OCI-LY7 (cell line): Measurements from ENCODE around the gene SLC19A1. TPM values are rescaled to one million over a fixed set of nuclear protein-coding genes. Genes with fewer than 3 reads are reported as not detected.
A peak's percentile ranks its signal among the peaks of the same experiment; 100 is the strongest.

Experiments
- BruUV-seq: library from RNA; stranded (reverse); fragments of 400-500 nt; replicated peaks from 2 replicates; lab custom pipeline; 2021; lab: Mats Ljungman, UMichigan
- CTCF ChIA-PET: fragments of 300-600 bp; sonication (Branson Sonifier 250); formaldehyde crosslinking; loops from one replicate; lab custom pipeline; 2022; ENCODE audit warnings: antibody characterized with exemption; ENCODE audit not compliant: unreplicated experiment; lab: Charles Lee
- POLR2A ChIA-PET: fragments of 300-600 bp; sonication (Branson Sonifier 250); formaldehyde crosslinking; loops from one replicate; lab custom pipeline; 2022; ENCODE audit warnings: antibody characterized with exemption; lab: Charles Lee
- DNase-seq: peaks from one replicate; pipeline ENCODE4 v3.0.0-alpha.2; 2015; ENCODE audit warnings: low spot score
- H2AFZ ChIP-seq: fragments of 200-600 bp; sonication (generic), shearing (Covaris generic); 2 replicates; pipeline ENCODE4 v1.6.1; 2014; ENCODE audit warnings: mild to moderate bottlenecking, antibody characterized with exemption, low read length, moderate library complexity
- H3K27ac ChIP-seq: fragments of 200-600 bp; sonication (generic); 2 replicates; pipeline ENCODE4 v1.5.1; 2014; ENCODE audit warnings: mixed run types, low read depth, mild to moderate bottlenecking, moderate library complexity, low read length, inconsistent platforms; ENCODE audit not compliant: poor library complexity, severe bottlenecking
- H3K36me3 ChIP-seq: fragments of 200-600 bp; sonication (generic); 2 replicates; pipeline ENCODE4 v1.6.1; 2014; ENCODE audit warnings: mild to moderate bottlenecking, antibody characterized with exemption, low read length, moderate library complexity, mixed read lengths; ENCODE audit not compliant: insufficient read depth
- H3K4me1 ChIP-seq: fragments of 200-600 bp; sonication (generic); 2 replicates; pipeline ENCODE4 v1.5.1; 2014; ENCODE audit warnings: mild to moderate bottlenecking, low read length; ENCODE audit not compliant: insufficient read depth, poor library complexity, severe bottlenecking
- H3K4me2 ChIP-seq: fragments of 200-600 bp; sonication (generic); 2 replicates; pipeline ENCODE4 v1.6.1; 2014; ENCODE audit warnings: mild to moderate bottlenecking, low read length
- H3K4me3 ChIP-seq: fragments of 200-600 bp; sonication (generic); 2 replicates; pipeline ENCODE4 v1.5.1; 2014; ENCODE audit warnings: mild to moderate bottlenecking, low read depth, low read length; ENCODE audit not compliant: poor library complexity, severe bottlenecking
- H3K79me2 ChIP-seq: fragments of 200-600 bp; sonication (generic); 2 replicates; pipeline ENCODE4 v1.6.1; 2016; ENCODE audit warnings: low read depth, mild to moderate bottlenecking, low read length, moderate library complexity, mixed read lengths; ENCODE audit not compliant: insufficient read depth
- H3K9me2 ChIP-seq: fragments of 200-600 bp; sonication (generic); 2 replicates; pipeline ENCODE4 v1.6.1; 2016; ENCODE audit warnings: mild to moderate bottlenecking, low read length, mixed read lengths; ENCODE audit not compliant: insufficient read depth
- H3K9me3 ChIP-seq: fragments of 200-600 bp; sonication (generic); 2 replicates; pipeline ENCODE4 v1.6.1; 2014; ENCODE audit warnings: mild to moderate bottlenecking, mixed run types, low read length, mixed read lengths
- H4K20me1 ChIP-seq: fragments of 200-600 bp; sonication (generic); 2 replicates; pipeline ENCODE4 v1.6.1; 2014; ENCODE audit warnings: mild to moderate bottlenecking, antibody characterized with exemption, low read length, moderate library complexity, mixed read lengths; ENCODE audit not compliant: insufficient read depth
- EZH2phosphoT487 ChIP-seq: fragments of 200-600 bp; sonication (generic); IDR thresholded peaks from 2 replicates; pipeline ENCODE4 v1.6.1; 2018; ENCODE audit warnings: low read depth, borderline replicate concordance, mild to moderate bottlenecking, mixed run types, antibody characterized with exemption, low read length, moderate library complexity, mixed read lengths
- intact Hi-C: fragments of 100-400 bp; cut with micrococcal nuclease; formaldehyde crosslinking; loops from one replicate; pipeline ENCODE4 v1.10.0; 2022; ENCODE audit not compliant: unreplicated experiment
- total RNA-seq, 2 experiments: library from RNA; depleted of rRNA in 1 of 2; stranded (reverse); fragments of >200 nt in 1 of 2; shearing (Covaris generic) in 1 of 2; gene quantifications; 2 replicates each; pipeline ENCODE4 v1.2.3, GENCODE V29; 2014 to 2022
- TF ChIP-seq, protein P1 (sequence below): fragments of 200-600 bp; sonication (generic); conservative IDR thresholded peaks from 2 replicates; pipeline ENCODE4 v1.5.1; 2014; ENCODE audit warnings: mild to moderate bottlenecking, antibody characterized with exemption, low read length, moderate library complexity, mixed read lengths

SLC19A1 gene
- total RNA-seq, 2 experiments from 2014 or later = 17.9 to 41.2 TPM

DNA sequence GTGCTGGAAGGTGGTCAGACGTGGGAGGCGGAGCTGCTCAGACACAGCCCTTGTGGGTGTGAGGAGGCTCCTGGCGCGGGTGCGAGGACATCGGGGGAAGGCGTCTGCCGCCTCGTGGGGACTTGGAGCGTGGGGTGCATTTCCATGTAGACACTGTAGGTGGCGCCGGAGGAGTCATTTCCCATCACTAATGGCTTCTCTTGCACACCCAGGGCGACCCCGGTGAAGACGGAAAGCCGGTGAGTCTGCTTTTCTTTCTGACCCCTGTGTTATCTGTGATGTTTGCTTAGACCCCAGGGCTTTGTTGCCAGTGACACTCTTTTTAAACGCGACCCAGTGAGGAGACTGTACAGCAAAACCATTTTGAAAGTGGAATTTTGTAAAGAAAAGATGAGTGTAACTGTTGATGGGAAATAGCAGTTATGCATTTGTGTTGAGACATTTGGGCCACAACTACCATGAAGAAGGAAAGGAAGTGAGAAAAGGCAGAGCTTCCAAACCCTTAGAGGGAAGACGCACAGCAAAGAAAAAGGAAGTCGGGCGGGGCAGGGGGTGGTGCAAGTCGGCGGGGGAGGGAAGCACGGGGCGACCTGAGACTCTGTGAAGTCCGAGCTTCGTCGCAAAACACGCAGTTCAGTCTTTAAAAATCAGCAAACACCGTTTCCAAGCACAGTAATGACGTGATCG, 64.0 kb downstream of the SLC19A1 start:
- CTCF ChIA-PET = no interaction called here

DNA sequence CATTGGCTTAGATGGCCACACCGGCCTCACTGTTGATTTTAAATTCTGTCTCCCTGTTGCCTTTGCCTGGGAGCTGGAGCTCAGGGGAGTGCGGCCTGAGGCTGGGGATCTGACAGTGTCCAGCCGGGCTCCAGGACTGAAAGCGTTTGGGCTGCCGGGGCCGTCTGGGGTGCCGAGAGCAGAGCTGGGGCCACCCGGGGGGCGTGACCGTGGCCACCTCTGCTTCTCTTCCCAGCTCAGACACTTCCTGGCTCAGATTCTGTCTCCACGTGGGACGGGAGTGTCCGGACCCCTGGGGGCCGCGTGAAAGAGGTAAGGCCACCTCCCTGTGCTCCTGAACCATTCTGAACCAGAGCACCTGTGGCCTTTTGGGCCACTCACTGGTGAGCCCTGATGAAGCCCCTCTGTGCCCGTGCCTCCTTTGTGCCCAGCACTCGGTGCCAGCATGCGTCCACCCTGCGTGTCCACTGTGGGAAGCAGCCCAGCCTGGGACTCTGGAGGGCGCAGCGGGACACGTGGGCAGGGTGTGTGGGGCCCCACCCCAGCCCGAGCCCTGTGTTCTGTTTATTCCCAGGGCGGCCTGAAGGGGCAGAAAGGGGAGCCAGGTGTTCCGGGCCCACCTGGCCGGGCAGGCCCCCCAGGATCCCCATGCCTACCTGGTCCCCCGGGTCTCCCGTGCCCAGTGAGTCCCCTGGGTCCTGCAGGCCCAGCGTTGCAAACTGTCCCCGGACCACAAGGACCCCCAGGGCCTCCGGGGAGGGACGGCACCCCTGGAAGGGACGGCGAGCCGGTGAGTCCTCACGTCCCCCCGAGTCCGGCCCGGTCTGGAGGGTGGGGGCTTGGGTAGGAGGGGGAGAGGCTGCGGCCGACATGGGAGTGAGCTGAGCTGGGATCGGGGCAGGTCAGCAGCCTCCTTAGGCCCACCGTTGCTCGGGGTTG, 64.8 kb downstream of the SLC19A1 start:
- no peaks in the 10 kb centered on the region for H3K9me2 ChIP-seq
- peaks cover 5% of the 10 kb centered on the region for H3K4me1 ChIP-seq
- BruUV-seq = no TSS peak
- no peaks in the 10 kb centered on the region for H4K20me1 ChIP-seq
- H3K4me3 ChIP-seq = no peak overlapping the region
- TF ChIP-seq, protein P1, sequence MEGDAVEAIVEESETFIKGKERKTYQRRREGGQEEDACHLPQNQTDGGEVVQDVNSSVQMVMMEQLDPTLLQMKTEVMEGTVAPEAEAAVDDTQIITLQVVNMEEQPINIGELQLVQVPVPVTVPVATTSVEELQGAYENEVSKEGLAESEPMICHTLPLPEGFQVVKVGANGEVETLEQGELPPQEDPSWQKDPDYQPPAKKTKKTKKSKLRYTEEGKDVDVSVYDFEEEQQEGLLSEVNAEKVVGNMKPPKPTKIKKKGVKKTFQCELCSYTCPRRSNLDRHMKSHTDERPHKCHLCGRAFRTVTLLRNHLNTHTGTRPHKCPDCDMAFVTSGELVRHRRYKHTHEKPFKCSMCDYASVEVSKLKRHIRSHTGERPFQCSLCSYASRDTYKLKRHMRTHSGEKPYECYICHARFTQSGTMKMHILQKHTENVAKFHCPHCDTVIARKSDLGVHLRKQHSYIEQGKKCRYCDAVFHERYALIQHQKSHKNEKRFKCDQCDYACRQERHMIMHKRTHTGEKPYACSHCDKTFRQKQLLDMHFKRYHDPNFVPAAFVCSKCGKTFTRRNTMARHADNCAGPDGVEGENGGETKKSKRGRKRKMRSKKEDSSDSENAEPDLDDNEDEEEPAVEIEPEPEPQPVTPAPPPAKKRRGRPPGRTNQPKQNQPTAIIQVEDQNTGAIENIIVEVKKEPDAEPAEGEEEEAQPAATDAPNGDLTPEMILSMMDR = no peak
- TF ChIP-seq EZH2phosphoT487 = no peak
- H3K36me3 ChIP-seq = no peaks in the 10 kb centered on the region
- no peak overlapping the region for H3K4me2 ChIP-seq
- intact Hi-C loops = no loop called here
- CTCF ChIA-PET = no interaction called here
- no peak for DNase-seq
- POLR2A ChIA-PET = no interaction called here
- H3K9me3 ChIP-seq = no peaks in the 10 kb centered on the region
- no peaks in the 10 kb centered on the region for H3K79me2 ChIP-seq
- H2AFZ ChIP-seq = no peak overlapping the region
- H3K27ac ChIP-seq = no peak overlapping the region

More for the DNA sequence above, 64.0 kb downstream of the SLC19A1 start:
- Histone ChIP-seq H2AFZ (peak overlapping the region; percentile 43; the same call in 1 of the 2 replicates), H3K9me2 (no peaks in the 10 kb centered on the region), H4K20me1 (no peaks in the 10 kb centered on the region), H3K4me1 (peaks cover 5% of the 10 kb centered on the region), H3K4me3 (no peak overlapping the region), H3K79me2 (no peaks in the 10 kb centered on the region), H3K27ac (no peak overlapping the region), H3K4me2 (peak overlapping the region; percentile 22; the same call in 1 of the 2 replicates), H3K9me3 (no peaks in the 10 kb centered on the region), H3K36me3 (no peaks in the 10 kb centered on the region)
- POLR2A ChIA-PET = no interaction called here
- TF ChIP-seq, protein P1 = peak; percentile 68
- no peak for TF ChIP-seq EZH2phosphoT487
- BruUV-seq = no TSS peak
- intact Hi-C loops = no loop called here
- peak; percentile 16 for DNase-seq
